GM18505 (cell line): ENCODE data around the gene TTC28.
"Not testable (repeated sequence)": the region's sequence is repeated elsewhere in the genome, so short reads cannot be mapped to it uniquely, and the experiment has no call there.

ENCODE experiments used
- ATAC-seq: cut with Tn5 transposase; IDR thresholded peaks from one replicate; pipeline ENCODE4 v1.9.1; 2021; ENCODE audit not compliant: unreplicated experiment
- POLR2A ChIP-seq: IDR thresholded peaks from 4 replicates; pipeline ENCODE4 v1.6.1; 2011; ENCODE audit warnings: borderline replicate concordance; ENCODE audit not compliant: insufficient read depth, insufficient read length; ENCODE audit errors: extremely low read depth

The TTC28 gene

DNA sequence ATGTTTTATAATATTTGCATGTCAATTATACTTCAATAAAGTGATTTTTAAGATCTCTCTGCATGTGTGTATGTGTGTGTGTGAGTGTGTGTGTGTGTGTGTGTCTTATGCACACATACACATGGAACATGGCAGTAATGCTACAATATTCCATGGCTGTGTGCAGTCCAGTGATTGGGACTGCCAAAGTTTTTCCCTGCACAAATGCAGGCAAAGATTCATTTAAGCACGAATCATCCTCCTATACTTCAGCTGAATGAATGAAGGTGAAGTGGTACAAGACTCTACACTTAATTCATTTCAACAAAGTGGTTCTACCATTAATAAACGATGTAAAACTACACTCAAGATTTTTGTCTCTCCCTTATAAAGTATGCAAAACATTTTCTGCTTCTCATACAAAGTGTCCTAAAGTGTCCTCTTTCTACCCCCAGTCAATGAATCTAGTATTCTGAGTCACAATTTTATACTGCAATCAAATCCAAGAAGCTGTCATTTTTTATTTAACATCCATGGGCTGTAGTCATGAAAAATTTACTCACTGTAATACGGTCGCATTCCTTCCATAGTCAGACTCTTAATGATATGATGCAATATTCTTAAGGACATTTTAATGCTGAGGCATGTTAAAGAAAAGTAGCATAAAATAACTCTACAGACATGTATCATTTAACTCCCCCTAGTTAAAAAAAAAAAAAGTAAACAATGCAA lies 132.4 kb downstream of the TTC28 start:
- ATAC-seq: no peak

DNA sequence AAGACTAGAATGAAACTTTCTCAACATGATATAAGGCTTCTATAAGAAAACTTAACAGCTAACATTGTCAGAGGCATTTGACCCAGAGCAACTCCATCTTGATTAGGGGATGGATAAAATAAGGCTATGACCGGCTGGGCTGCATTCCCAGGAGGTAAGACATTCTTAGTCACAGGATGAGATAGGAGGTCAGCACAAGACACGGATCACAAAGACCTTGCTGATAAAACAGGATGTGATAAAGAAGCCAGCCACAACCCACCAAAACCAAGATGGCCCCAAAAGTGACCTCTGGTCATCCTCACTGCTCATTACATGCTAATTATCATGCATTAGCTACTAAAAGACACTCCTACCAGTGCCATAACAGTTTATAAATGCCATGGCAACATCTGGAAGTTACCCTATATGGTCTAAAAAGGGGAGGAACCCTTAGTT lies 135.2 kb downstream of the TTC28 start:
- no peak for TF ChIP-seq POLR2A
- no peak for ATAC-seq

More for the DNA sequence above, 132.4 kb downstream of the TTC28 start:
- TF ChIP-seq POLR2A: no peak

DNA sequence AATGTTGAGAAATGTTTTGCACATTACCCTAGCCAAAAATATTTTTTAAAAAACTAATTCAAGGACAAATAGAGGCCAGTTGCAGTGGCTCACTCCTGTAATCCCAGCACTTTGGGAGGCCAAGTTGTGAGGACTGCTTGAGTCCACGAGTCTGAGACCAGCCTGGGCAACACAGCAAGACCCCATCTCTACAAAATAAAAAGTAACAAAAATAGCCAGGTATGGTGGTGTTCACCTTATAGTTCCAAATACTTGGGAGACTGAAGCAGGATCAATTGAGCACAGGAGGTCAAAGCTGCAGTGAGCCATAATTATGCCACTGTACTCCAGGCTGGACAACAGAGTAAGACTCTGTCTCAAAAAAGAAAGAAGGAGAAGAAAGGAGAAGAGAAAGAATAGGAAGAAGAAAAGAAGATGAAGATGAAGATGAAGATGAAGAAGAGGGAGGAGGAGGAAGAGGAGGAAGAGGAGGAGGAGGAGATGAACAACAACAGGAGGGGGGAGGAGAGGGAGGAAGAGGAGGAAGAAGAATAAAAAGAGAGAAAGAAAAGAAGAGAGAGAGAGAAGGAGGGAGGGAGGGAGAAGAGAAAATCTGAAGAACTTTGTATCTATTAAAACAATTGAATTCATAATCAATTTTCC lies 136.5 kb downstream of the TTC28 start:
- TF ChIP-seq POLR2A: no peak
- no peak for ATAC-seq

DNA sequence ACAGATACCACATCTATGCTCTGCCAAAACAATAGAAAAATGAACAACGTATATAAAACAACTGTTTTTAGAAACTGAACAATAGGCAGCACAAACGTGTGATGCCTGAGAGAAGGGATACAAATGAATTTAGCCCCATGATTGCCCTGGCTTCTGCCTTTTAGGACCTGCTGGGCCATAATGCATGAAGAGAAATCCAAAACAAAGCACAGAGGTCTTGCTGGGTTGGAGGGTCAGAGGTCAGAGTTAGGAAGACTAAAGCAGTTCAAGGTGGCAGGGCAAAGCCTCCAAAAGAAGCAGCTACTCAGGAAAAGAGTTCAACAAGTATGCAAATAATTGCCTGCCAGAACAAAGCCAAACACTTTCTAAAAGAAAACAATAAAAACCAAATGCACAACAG lies 138.5 kb downstream of the TTC28 start:
- ATAC-seq: no peak
- no peak for TF ChIP-seq POLR2A

DNA sequence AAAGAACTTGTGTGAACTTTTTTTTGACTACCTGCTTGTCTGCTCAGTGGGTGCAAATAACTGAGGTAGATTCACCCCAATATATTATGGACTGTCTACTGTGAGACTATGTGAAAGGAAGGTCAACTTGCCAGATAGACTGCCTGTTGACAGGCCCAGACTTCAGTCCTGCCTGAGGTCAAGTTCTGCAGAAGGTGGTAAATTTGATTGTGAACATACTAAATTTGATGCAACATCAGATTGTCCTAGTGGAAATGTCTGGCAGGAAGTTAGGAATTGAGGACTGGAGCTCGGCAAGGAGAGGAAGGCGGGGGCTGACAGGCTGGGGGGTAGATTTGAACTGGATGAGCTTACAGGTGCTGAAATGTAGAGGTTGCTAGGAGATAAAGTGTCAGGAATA lies 140.7 kb downstream of the TTC28 start:
- ATAC-seq: no peak
- no peak for TF ChIP-seq POLR2A

DNA sequence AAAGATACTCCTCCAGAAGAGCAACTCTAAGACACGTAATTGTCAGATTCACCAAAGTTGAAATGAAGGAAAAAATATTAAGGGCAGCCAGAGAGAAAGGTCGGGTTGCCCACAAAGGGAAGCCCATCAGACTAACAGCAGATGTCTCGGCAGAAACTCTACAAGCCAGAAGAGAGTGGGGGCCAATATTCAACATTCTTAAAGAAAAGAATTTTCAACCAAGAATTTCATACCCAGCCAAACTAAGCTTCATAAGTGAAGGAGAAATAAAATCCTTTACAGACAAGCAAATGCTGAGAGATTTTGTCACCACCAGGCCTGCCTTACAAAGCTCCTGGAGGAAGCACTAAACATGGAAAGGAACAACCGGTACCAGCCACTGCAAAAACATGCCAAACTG lies 149.1 kb downstream of the TTC28 start:
- ATAC-seq: not testable (repeated sequence)

DNA sequence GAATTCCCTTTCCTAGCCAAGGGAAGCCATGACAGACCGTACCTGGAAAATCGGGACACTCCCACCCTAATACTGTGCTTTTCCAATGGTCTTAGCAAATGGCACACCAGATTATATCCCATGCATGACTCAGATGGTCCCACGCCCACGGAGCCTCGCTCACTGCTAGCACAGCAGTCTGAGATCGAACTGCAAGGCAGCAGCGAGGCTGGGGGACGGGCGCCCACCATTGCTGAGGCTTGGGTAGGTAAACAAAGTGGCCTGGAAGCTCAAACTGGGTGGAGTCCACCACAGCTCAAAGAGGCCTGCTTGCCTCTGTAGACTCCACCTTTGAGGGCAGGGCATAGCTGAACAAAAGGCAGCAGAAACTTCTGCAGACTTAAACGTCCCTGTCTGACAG lies 150.5 kb downstream of the TTC28 start:
- not testable (repeated sequence) for ATAC-seq

DNA sequence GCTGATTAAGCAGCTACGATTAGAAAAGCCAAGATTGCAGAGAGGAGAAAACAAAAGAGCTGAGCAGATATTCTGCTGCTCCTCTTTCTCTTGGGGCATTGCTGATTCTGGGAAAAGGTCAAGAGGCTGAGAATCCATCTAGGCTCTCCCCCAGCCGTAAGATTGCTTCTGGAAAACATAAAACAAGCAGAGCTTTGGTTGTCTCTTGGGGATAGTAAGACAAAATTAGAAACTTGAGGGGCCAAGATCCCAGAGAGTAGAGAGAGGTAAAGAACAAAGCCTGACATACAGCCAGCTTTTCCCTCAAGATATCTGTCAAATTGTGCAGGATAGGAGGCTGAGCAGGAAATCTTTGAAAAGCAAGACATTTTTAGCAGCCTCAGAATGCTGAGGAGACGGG lies 158.2 kb downstream of the TTC28 start:
- TF ChIP-seq POLR2A: no peak
- no peak for ATAC-seq

DNA sequence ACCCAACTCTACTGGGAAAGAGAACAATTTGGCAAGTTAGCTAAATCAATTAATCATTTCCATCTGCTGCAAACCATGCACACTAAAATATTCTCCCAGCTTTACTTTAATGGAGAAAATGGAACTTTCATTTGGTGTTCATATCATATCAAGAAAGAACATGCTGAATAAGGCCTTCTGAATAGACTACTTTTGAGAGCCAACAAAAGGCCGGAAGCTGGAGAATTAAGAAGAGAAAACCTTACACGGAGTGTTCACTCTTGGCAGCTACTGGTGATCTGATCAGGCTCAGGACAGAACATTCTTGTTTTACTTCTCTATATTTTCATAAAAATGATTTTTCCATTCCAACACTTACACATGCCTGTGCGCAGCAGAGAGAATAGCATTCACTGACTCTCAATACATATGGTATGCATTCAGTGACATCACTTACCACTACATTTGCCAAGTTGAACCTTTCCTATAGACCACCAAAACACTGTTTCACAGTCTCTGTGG lies 165.3 kb downstream of the TTC28 start:
- ATAC-seq: no peak
- no peak for TF ChIP-seq POLR2A

DNA sequence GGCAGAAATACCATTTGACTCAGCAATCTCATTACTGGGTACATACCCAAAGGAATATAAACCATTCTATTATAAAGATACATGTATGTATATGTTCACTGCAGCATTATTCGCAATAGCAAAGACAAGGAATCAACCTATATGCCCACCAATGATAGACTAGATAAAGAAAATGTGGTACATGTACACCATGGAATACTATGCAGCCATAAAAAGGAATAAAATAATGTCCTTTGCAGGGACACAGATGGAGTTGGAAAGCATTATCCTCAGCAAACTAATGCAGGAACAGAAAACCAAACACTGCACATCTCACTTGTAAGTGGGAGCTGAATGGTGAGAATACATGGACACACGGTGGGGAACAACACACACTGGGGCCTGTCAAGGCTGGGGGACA lies 167.3 kb downstream of the TTC28 start:
- ATAC-seq: not testable (repeated sequence)

DNA sequence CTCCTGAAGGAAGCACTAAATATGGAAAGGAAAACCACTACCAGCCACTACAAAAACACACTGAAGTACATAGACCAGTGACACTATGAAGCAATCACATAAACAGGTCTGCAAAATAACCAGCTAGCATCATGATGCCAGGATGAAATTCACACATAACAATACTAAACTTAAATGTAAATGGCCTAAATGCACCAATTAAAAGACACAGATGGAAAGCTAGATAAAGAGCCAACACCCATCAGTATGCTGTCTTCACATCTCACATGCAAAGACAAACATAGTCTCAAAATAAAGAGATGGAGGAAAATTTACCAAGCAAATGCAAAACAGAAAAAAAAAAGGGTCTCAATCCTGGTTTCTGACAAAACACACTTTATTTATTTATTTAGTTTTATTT lies 171.7 kb downstream of the TTC28 start:
- ATAC-seq: no peak
- TF ChIP-seq POLR2A: no peak

DNA sequence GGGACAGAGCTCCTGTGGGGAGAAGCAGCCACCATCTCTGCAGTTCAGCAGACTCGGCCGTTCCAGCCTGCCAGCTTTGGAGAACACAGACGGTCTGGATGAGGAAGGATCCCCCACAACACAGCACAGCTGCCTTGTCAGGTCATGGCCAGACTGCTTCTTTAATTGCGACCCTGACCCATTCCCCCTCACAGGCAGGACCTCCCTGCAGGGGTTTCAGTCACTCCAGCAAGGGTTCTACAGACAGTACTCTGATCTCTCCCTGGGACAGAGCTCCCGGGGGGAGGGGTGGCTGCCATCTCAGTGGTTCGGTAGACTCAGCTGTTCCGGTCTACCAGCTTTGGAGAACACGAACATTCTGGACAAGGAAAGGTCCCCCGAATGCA lies 173.5 kb downstream of the TTC28 start:
- no peak for ATAC-seq
- TF ChIP-seq POLR2A: no peak

DNA sequence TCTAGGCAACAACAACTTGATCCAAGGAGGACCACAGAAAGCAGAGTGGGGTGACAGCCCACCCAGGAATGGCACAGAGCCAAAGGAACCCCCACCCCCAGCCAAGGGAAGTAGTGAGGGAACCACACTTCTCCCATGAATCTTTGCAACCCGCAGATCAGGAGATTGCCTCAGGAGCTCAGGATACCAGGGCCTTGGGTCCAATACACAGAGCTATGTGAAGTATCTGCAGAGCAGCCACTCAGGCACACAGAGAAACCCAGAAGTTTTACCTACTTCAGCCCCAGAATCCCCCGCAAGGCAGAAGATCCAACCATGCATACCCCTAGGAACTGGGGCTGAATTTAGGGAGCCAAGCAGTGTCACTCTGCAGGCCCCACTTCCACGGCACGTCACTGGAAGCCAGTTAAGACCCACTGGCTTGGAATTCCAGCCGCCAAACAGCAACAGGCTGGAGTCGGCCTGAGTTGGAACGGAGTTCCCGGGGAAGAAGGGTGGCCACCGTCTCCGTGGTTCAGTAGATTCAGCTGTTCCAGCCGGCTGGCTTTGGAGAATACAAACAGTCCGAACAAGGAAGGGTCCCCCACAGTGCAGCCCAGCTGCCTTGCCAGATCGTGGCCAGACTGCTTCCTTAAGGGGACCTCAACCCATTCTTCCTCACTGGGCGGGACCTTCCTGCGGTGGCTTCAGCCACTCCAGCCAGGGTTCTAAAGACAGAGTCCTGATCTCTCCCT lies 174.1 kb downstream of the TTC28 start:
- no peak for ATAC-seq
- no peak for TF ChIP-seq POLR2A

DNA sequence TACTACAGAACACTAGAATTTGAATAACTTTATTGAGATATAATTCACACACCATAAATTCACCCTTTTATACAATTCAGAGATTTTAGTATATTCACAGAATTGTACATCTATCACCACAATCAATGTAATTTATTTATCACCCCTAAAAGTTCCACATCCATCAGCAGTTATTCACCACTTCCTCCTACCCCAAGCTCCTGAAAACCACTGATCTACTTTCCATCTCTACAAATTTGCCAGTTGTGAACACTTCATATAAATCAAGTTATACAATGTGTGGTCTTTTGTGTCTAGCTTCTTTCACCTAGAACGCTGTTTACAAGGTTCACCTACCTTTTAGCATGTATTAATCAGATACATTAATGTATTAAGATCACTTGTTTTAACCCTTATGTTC lies 179.6 kb downstream of the TTC28 start:
- ATAC-seq: no peak
- no peak for TF ChIP-seq POLR2A
